Astrocyte of the spinal cord (primary cell): ENCODE measurements around the gene EML3.

ENCODE experiments used
- DNase-seq: peaks from one replicate; pipeline ENCODE4 v3.0.0; 2011; ENCODE audit warnings: low read depth, low spot score
- H3K4me3 ChIP-seq: 2 replicates; pipeline ENCODE4 v1.5.1; 2011; ENCODE audit warnings: low read depth, mild to moderate bottlenecking, low read length, moderate library complexity
- CTCF ChIP-seq: IDR thresholded peaks from 2 replicates; pipeline ENCODE4 v1.5.1; 2012; ENCODE audit warnings: low read depth, mild to moderate bottlenecking, low read length, inconsistent platforms
- in situ Hi-C: cut with HindIII; loops from 2 replicates; pipeline ENCODE4 v1.10.0; 2017; ENCODE audit warnings: low sequenced_read_pairs

The EML3 gene

GRCh38 chr11:62648967-62649364, 36.4 kb upstream of the EML3 start:
- H3K4me3 ChIP-seq: no peak overlapping the region
- TF ChIP-seq CTCF: no peak
- in situ Hi-C loops: no loop called here
- DNase-seq: no peak

DNA sequence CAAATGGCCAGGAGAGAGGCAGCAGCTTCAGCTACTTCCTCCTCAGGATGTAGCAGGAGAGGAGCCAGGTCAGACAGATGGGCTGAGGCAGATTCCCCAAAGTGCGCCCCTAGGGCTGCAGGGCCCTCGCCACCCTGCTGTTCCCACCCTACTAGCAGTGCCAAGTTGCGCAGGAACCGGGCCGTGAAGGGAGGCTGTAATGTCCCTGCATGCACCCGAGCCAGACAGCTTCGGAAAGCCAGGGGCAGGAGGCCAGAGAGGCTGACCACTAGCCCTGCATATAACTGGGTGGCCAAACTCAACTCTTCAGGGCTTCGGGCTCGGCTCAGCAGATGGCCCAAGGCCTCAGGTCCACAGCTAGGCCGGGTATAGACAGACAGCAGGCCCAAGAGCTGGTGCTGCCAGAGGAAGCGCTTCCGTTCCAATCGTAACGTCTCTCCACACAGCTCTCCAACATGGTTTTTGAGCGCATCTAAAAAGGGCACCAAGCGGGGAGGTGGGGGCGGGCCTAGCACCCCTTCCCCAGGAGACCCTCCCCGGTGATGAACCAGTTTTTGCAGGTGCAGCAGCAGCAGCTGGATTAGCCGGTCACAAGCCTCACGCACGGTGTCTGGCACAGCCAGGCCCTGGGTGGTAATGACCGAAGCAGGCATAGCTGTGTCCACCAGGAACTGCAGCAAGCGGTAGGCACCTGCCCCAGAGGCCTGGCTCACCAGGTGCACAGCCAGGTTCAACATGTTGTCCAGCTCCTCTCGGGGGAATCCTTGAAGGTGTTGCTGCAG, 35.8 kb upstream of the EML3 start:
- no peak for DNase-seq
- no peak overlapping the region for H3K4me3 ChIP-seq
- TF ChIP-seq CTCF: no peak
- in situ Hi-C loops: no loop called here

DNA sequence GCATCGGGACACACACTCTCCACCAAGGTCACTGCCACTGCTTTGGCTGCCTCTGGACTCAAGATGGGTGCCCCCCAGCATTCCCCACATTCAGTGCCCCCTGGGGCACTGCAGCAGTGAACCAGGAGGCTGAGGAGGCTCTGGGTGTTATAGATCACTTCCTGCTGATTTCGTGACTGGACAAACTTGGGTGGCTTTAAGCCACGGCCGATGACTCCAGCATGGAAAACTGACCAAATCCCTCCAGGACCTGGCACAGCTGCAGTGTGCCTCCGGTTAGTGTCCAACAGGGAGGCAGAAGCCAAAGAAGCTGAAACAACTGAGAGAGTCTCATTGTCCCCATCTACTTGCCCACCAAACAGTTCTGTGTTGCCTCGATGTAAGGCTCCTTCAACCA, 35.0 kb upstream of the EML3 start:
- no peak overlapping the region for H3K4me3 ChIP-seq
- in situ Hi-C loops: no loop called here
- TF ChIP-seq CTCF: no peak
- no peak for DNase-seq

GRCh38 chr11:62646825-62647608, 34.4 kb upstream of the EML3 start:
- DNase-seq: no peak
- no peak for TF ChIP-seq CTCF
- in situ Hi-C loops: no loop called here
- H3K4me3 ChIP-seq: no peak overlapping the region

DNA sequence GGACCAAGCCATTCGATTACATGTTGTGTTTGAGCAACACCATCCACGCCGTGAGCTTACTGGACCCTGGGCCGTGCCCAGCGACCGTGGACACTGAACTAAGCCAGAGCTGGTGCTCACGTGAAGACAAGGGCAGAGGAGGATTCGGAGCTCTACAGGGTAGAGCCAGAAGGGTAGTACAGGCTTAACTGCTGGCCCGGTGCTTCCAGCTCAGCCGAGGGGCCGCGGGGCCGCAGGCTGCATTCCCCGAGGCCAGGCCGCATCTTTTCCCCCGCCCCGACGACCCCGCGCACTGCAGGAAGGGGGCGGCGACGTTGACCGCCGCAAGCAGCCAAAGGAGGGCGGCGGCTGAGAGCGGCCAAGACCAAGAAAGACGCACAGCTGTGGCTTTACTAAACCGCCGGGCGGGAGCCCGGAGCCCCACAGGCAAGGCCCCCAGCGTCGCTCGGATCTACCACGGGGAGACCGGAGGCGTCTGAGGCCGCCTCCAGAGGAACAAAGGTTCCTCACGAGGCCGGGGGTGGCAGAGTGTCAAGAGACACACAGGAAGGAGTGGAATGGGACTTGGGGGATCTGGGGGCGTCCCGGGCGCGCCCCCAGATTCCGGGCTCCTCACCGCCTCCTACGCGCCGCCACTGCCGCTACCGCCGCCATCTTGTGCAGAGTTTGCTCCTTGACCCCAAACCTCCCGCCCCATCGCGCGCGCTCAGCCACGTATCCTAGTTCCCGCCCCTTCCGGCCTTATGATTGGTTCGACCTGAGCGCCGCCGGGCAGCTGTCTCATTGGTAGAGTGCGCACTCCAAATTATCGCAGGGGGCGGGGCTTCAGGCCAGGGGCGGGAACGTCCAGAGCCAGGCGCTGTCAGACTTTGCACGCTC, 33.6 kb upstream of the EML3 start, which contains the start of gene GANAB:
Gene GANAB, minus strand, starts transcription at position 668 of the 879 bp plus-strand sequence. Its CDS starts 14 bp downstream, at position 654.
- in situ Hi-C loops: no loop called here

More for the DNA sequence above, 33.6 kb upstream of the EML3 start, which contains the start of gene GANAB:
- DNase-seq: peak; percentile 98
- TF ChIP-seq CTCF: no peak
- H3K4me3 ChIP-seq: peak within 1 kb of the TSS; percentile 96
